Diencephalon (tissue), 1 donor: Measurements from ENCODE around the gene TRIM67. TPM values are rescaled to one million over a fixed set of nuclear protein-coding genes. Genes with fewer than 3 reads are reported as not detected.

Experiments
- total RNA-seq: library from RNA; depleted of rRNA; stranded (reverse); fragments of >200 nt; gene quantifications from one replicate; pipeline ENCODE4 v1.2.3, GENCODE V29; 2014

TRIM67 gene
- total RNA-seq = 29.3 TPM

GRCh38 chr1:231161667-231162296, at the start of gene TRIM67:
TSS of gene TRIM67 (plus strand) at chr1:231162058. CDS start at chr1:231162970, 912 bp downstream.

GRCh38 chr1:231240883-231241735, 79.3 kb downstream of the TRIM67 start, which contains the start of gene GNPAT:
TSS of gene GNPAT (plus strand) at chr1:231241212. CDS start at chr1:231241379, 167 bp downstream.

Other genes starting within 250 kb of the TRIM67 start
- 63.0 TPM for gene TTC13, start 183.2 kb upstream of the TRIM67 start, total RNA-seq
- gene ARV1, start 183.0 kb upstream of the TRIM67 start, total RNA-seq = 26.3 TPM
- gene FAM89A, start 121.8 kb upstream of the TRIM67 start, total RNA-seq = 12.0 TPM
- 59.3 TPM for gene GNPAT, start 79.2 kb downstream of the TRIM67 start, total RNA-seq
- gene EXOC8, start 175.8 kb downstream of the TRIM67 start, total RNA-seq = 42.2 TPM
- 18.5 TPM for gene SPRTN, start 176.2 kb downstream of the TRIM67 start, total RNA-seq